Measurements from ENCODE around the gene HINT2.

GRCh38 chr9:35835766-35836165 lies 20.9 kb upstream of the HINT2 start:
- TF ChIP-seq POLR2A (IDR thresholded peaks at IDR 0.05) (no peak), CTCF (IDR thresholded peaks at IDR 0.05) (no peak)

Data from heart left ventricle (tissue), 13 donors.